AG04449 (cell line): ENCODE data around the gene CAPZB.

Experiments
- CTCF ChIA-PET: fragments of 350-600 bp; formaldehyde crosslinking; extraction: SDS; loops from one replicate; lab custom pipeline; 2021; ENCODE audit warnings: antibody characterized with exemption; lab: Yijun Ruan, JAX
- POLR2A ChIA-PET: fragments of 400-600, 350-600 bp; formaldehyde crosslinking; extraction: SDS; loops from one replicate; lab custom pipeline; 2020; ENCODE audit warnings: antibody characterized with exemption, inconsistent platforms; lab: Yijun Ruan, JAX
- DNase-seq: peaks from one replicate; pipeline ENCODE4 v3.0.0-alpha.2; 2010; ENCODE audit warnings: low read depth, low spot score
- H3K4me3 ChIP-seq: 2 replicates; pipeline ENCODE4 v1.5.1; 2011; ENCODE audit warnings: low read depth, mild to moderate bottlenecking, control low read depth, low read length
- CTCF ChIP-seq: IDR thresholded peaks from one replicate; pipeline ENCODE4 v1.5.1; 2011; ENCODE audit warnings: mild to moderate bottlenecking, moderate library complexity, low read length, control low read depth, inconsistent platforms; ENCODE audit not compliant: insufficient read depth; ENCODE audit errors: missing control alignments

The CAPZB gene

GRCh38 chr1:19385869-19386591, 99.3 kb downstream of the CAPZB start:
- H3K4me3 ChIP-seq: no peak overlapping the region
- TF ChIP-seq CTCF: no peak
- DNase-seq: no peak
- ChIA-PET CTCF (interaction anchor here (1.1 to 3.1 kb wide), 4 partner anchors 9 to 269 kb away, joined by 4 to 11 read pairs (median 7); no protein-coding TSS in a partner anchor), POLR2A (interaction anchor here (0.5 kb wide), 1 partner anchor 12 kb away, joined by 4 read pairs; no protein-coding TSS in a partner anchor)

- no peak for TF ChIP-seq CTCF
- ChIA-PET CTCF (interaction anchor here (1.1 to 3.1 kb wide), 6 partner anchors 9 to 270 kb away, joined by 4 to 11 read pairs (median 6); no protein-coding TSS in a partner anchor), POLR2A (no interaction called here)
- H3K4me3 ChIP-seq: no peak overlapping the region
- DNase-seq: no peak
These were observed 100.1 kb downstream of the CAPZB start for GRCh38 chr1:19385221-19385620.

GRCh38 chr1:19384772-19385187, 100.6 kb downstream of the CAPZB start:
- no peak for DNase-seq
- TF ChIP-seq CTCF: no peak
- POLR2A ChIA-PET: no interaction called here
- CTCF ChIA-PET: interaction anchor here (1.1 to 3.1 kb wide), 6 partner anchors 8 to 270 kb away, joined by 4 to 11 read pairs (median 6); no protein-coding TSS in a partner anchor
- H3K4me3 ChIP-seq: no peak overlapping the region

GRCh38 chr1:19384113-19384512, 101.2 kb downstream of the CAPZB start:
- TF ChIP-seq CTCF: no peak
- no peak overlapping the region for H3K4me3 ChIP-seq
- POLR2A ChIA-PET: no interaction called here
- no peak for DNase-seq
- CTCF ChIA-PET: interaction anchor here (1.0 to 3.1 kb wide), 6 partner anchors 8 to 270 kb away, joined by 3 to 11 read pairs (median 6); no protein-coding TSS in a partner anchor

GRCh38 chr1:19382222-19382621, 103.1 kb downstream of the CAPZB start:
- CTCF ChIA-PET: interaction anchor here (0.9 to 2.0 kb wide), 7 partner anchors 9 to 278 kb away, joined by 3 to 9 read pairs (median 4); no protein-coding TSS in a partner anchor
- no peak for DNase-seq
- no peak overlapping the region for H3K4me3 ChIP-seq
- TF ChIP-seq CTCF: no peak
- POLR2A ChIA-PET: interaction anchor here (0.5 kb wide), 1 partner anchor 10 kb away, joined by 4 read pairs; no protein-coding TSS in a partner anchor

GRCh38 chr1:19381261-19381660, 104.1 kb downstream of the CAPZB start:
- no peak for TF ChIP-seq CTCF
- ChIA-PET CTCF (interaction anchor here (1.3 to 1.4 kb wide), 4 partner anchors 10 to 279 kb away, joined by 3 to 7 read pairs (median 4); no protein-coding TSS in a partner anchor), POLR2A (no interaction called here)
- H3K4me3 ChIP-seq: no peak overlapping the region
- no peak for DNase-seq
